ENCODE results near the gene STK10. TPM values are rescaled to one million over a fixed set of nuclear protein-coding genes. Genes with fewer than 3 reads are reported as not detected.

Gene STK10
- total and polyA plus RNA-seq, 8 donors: 6.6 to 86.6 (median 14.8) TPM

- TF ChIP-seq POLR2A (IDR thresholded peaks at IDR 0.05): no peak
- TF ChIP-seq CTCF (IDR thresholded peaks at IDR 0.05): no peak
- TF ChIP-seq EP300 (IDR thresholded peaks at IDR 0.05): no peak
- no peak for TF ChIP-seq POLR2AphosphoS5 (IDR thresholded peaks at IDR 0.05)
- Histone ChIP-seq H3K9me3 (no peaks in the 10 kb centered on the region), H3K27ac (peak overlapping the region in 1 of 5 donors; percentile 7), H3K36me3 (peaks cover 0 to 9% (median 3%) of the 10 kb centered on the region in 4 donors), H3K4me3 (no peak overlapping the region), H3K4me1 (peaks cover 16 to 59% (median 38%) of the 10 kb centered on the region in 4 donors), H3K27me3 (no peaks in the 10 kb centered on the region)
- no peak for DNase-seq
- intact Hi-C loops (cut with DNase I; ENCODE audit: low total_unique reads): no loop called here
- WGBS, 5 donors: 70 to 82% (median 72%) methylated on average over 5 of the region's 5 CpGs
These were observed 45.3 kb downstream of the STK10 start for GRCh38 chr5:172142709-172143215.

GRCh38 chr5:172141949-172142319, 46.1 kb downstream of the STK10 start:
- Histone ChIP-seq H3K27me3 (no peaks in the 10 kb centered on the region), H3K4me1 (peaks cover 15 to 59% (median 38%) of the 10 kb centered on the region in 4 donors), H3K27ac (peak overlapping the region in 2 of 5 donors; percentile 7 to 40), H3K4me3 (no peak overlapping the region), H3K36me3 (peaks cover 0 to 5% (median 2%) of the 10 kb centered on the region in 4 donors), H3K9me3 (no peaks in the 10 kb centered on the region)
- 27 to 72% (median 46%) methylated on average over 5 of the region's 5 CpGs for WGBS, 5 donors
- TF ChIP-seq POLR2AphosphoS5 (IDR thresholded peaks at IDR 0.05): no peak
- no peak for TF ChIP-seq EP300 (IDR thresholded peaks at IDR 0.05)
- TF ChIP-seq POLR2A (IDR thresholded peaks at IDR 0.05): no peak
- no peak for TF ChIP-seq CTCF (IDR thresholded peaks at IDR 0.05)
- no peak for DNase-seq
- intact Hi-C loops (cut with DNase I; ENCODE audit: low total_unique reads): no loop called here

GRCh38 chr5:172140866-172141265, 47.2 kb downstream of the STK10 start:
- H3K27ac ChIP-seq: no peak overlapping the region
- no peaks in the 10 kb centered on the region for H3K36me3 ChIP-seq
- no peak overlapping the region for H3K4me3 ChIP-seq
- no peaks in the 10 kb centered on the region for H3K9me3 ChIP-seq
- 81 to 92% (median 87%) methylated on average over 6 of the region's 6 CpGs for WGBS, 5 donors
- H3K4me1 ChIP-seq: peaks cover 9 to 48% (median 35%) of the 10 kb centered on the region in 4 donors
- DNase-seq: no peak
- no peaks in the 10 kb centered on the region for H3K27me3 ChIP-seq
- intact Hi-C loops (cut with DNase I; ENCODE audit: low total_unique reads): no loop called here
- TF ChIP-seq POLR2A (IDR thresholded peaks at IDR 0.05): no peak
- TF ChIP-seq CTCF (IDR thresholded peaks at IDR 0.05): no peak

GRCh38 chr5:172140120-172140519, 47.9 kb downstream of the STK10 start:
- no peak overlapping the region for H3K4me3 ChIP-seq
- intact Hi-C loops (cut with DNase I; ENCODE audit: low total_unique reads): no loop called here
- peaks cover 7 to 41% (median 32%) of the 10 kb centered on the region in 4 donors for H3K4me1 ChIP-seq
- no peaks in the 10 kb centered on the region for H3K27me3 ChIP-seq
- WGBS, 5 donors: 82 to 92% (median 89%) methylated on average over 9 of the region's 9 CpGs
- no peaks in the 10 kb centered on the region for H3K9me3 ChIP-seq
- DNase-seq: no peak
- H3K36me3 ChIP-seq: no peaks in the 10 kb centered on the region
- H3K27ac ChIP-seq: no peak overlapping the region
- TF ChIP-seq EP300 (IDR thresholded peaks at IDR 0.05): no peak
- no peak for TF ChIP-seq POLR2A (IDR thresholded peaks at IDR 0.05)
- no peak for TF ChIP-seq CTCF (IDR thresholded peaks at IDR 0.05)
- TF ChIP-seq POLR2AphosphoS5 (IDR thresholded peaks at IDR 0.05): no peak

Measured in stomach (tissue), 9 donors.